GM12878 (cell line): ENCODE measurements around the gene TESMIN. TPM values are rescaled to one million over a fixed set of nuclear protein-coding genes. Genes with fewer than 3 reads are reported as not detected.
A peak's percentile ranks its signal among the peaks of the same experiment; 100 is the strongest.

ENCODE experiments used
- ATAC-seq: fragments of 200-7000 bp; cut with Tn5 transposase; 3 replicates; pipeline ENCODE4 v1.9.1; 2020; ENCODE audit warnings: mild to moderate bottlenecking, moderate library complexity
- BruUV-seq: library from RNA; stranded (reverse); fragments of 400-500 nt; replicated peaks from 2 replicates; lab custom pipeline; 2021; lab: Mats Ljungman, UMichigan
- CTCF ChIA-PET: fragments of 300-600 bp; sonication (Branson Sonifier 250); formaldehyde crosslinking; extraction: SDS; loops from one replicate; lab custom pipeline; 2021; ENCODE audit warnings: inconsistent platforms; lab: Yijun Ruan, JAX
- POLR2A ChIA-PET: fragments of 350-600 bp; formaldehyde crosslinking; extraction: SDS; loops from one replicate; lab custom pipeline; 2021; ENCODE audit warnings: inconsistent platforms; lab: Charles Lee
- RAD21 ChIA-PET: fragments of 300-600 bp; sonication (Branson Sonifier 250); formaldehyde crosslinking; loops from one replicate; lab custom pipeline; 2023; ENCODE audit warnings: antibody characterized with exemption; ENCODE audit not compliant: unreplicated experiment; lab: Charles Lee
- SMC1A ChIA-PET: fragments of 300-600 bp; sonication (Branson Sonifier 250); formaldehyde crosslinking; loops from one replicate; lab custom pipeline; 2023; ENCODE audit not compliant: unreplicated experiment, uncharacterized antibody; lab: Charles Lee
- DNase-seq: peaks from one replicate; pipeline ENCODE4 v3.0.0-alpha.2; 2011; ENCODE audit warnings: low read depth, low spot score
- FAIRE-seq: peaks from 3 replicates; lab custom pipeline; 2011; peaks lifted over from hg19 to GRCh38; lab: Jason Lieb, UNC
- H2AFZ ChIP-seq: 2 replicates; pipeline ENCODE4 v1.6.0; 2011; ENCODE audit warnings: low read depth, low read length, control low read depth; ENCODE audit not compliant: control insufficient read depth
- H3K27ac ChIP-seq: 2 replicates; pipeline ENCODE4 v1.5.1; 2011; ENCODE audit warnings: control low read depth; ENCODE audit not compliant: control insufficient read depth, insufficient read depth
- H3K27me3 ChIP-seq, 2 experiments: replicated peaks in 1 of 2; 2 replicates each; pipeline versions ENCODE4 v1.6.0 to v1.6.1; 2011; ENCODE audit warnings: low read length in 1 of 2; ENCODE audit not compliant: control insufficient read depth in 2 of 2, insufficient read depth in 2 of 2
- H3K36me3 ChIP-seq, 2 experiments: 2 replicates each; pipeline ENCODE4 v1.5.1; 2011; ENCODE audit warnings: low read length in 1 of 2; ENCODE audit not compliant: control insufficient read depth in 2 of 2, insufficient read depth in 2 of 2
- H3K4me1 ChIP-seq: 2 replicates; pipeline ENCODE4 v1.6.1; 2011; ENCODE audit warnings: mild to moderate bottlenecking, low read length, moderate library complexity, mixed read lengths; ENCODE audit not compliant: control insufficient read depth, insufficient read depth
- H3K4me2 ChIP-seq: 2 replicates; pipeline ENCODE4 v1.6.0; 2011; ENCODE audit warnings: control low read depth; ENCODE audit not compliant: control insufficient read depth, insufficient read depth
- H3K4me3 ChIP-seq: fragments of 200-600 bp; sonication (generic); 2 replicates; pipeline ENCODE4 v1.5.1; 2016
- H3K79me2 ChIP-seq: 2 replicates; pipeline ENCODE4 v1.6.0; 2011; ENCODE audit warnings: low read length; ENCODE audit not compliant: control insufficient read depth, insufficient read depth
- H3K9ac ChIP-seq: 2 replicates; pipeline ENCODE4 v1.8.0; 2011; ENCODE audit warnings: low read length, control low read depth, mixed read lengths; ENCODE audit not compliant: control insufficient read depth, insufficient read depth
- H3K9me3 ChIP-seq: replicated peaks from 3 replicates; pipeline ENCODE4 v1.5.1; 2011; ENCODE audit warnings: mild to moderate bottlenecking, low read length; ENCODE audit not compliant: control insufficient read depth, insufficient read depth
- H4K20me1 ChIP-seq: 2 replicates; pipeline ENCODE4 v1.6.0; 2011; ENCODE audit not compliant: control insufficient read depth, insufficient read depth
- BCL3 ChIP-seq: IDR thresholded peaks from 2 replicates; pipeline ENCODE4 v1.6.1; 2011; ENCODE audit warnings: borderline replicate concordance, low read depth, mild to moderate bottlenecking, moderate library complexity, low read length; ENCODE audit not compliant: insufficient read depth, poor library complexity, severe bottlenecking
- CEBPZ ChIP-seq: fragments of 150-350 bp; IDR thresholded peaks from 2 replicates; pipeline ENCODE4 v1.6.1; 2016; ENCODE audit warnings: low read depth, low read length
- HSF1 ChIP-seq: fragments of 150-350 bp; IDR thresholded peaks from 2 replicates; pipeline ENCODE4 v1.6.1; 2014; ENCODE audit warnings: mild to moderate bottlenecking, low read depth, low read length
- KAT2A ChIP-seq: conservative IDR thresholded peaks from 2 replicates; pipeline ENCODE4 v1.6.1; 2011; ENCODE audit warnings: low read depth, low read length; ENCODE audit not compliant: control insufficient read depth
- NFIC ChIP-seq: IDR thresholded peaks from 2 replicates; pipeline ENCODE4 v1.6.1; 2012; ENCODE audit warnings: low read depth, mild to moderate bottlenecking, inconsistent platforms, low read length, moderate library complexity
- POLR2A ChIP-seq: IDR thresholded peaks from 2 replicates; pipeline ENCODE4 v1.6.1; 2011; ENCODE audit warnings: low read depth, mild to moderate bottlenecking, low read length
- SUZ12 ChIP-seq: fragments of 200-600 bp; sonication (generic); IDR thresholded peaks from one replicate; pipeline ENCODE4 v1.6.1; 2018; ENCODE audit warnings: antibody characterized with exemption, mild to moderate bottlenecking; ENCODE audit not compliant: unreplicated experiment
- WGBS: methylation state at CpG from one replicate; pipeline ENCODE4 v1.1.6; 2016; ENCODE audit warnings: low lambda C conversion rate; ENCODE audit not compliant: insufficient replicate concordance, insufficient coverage; ENCODE audit errors: missing lambda C conversion rate; 5-methylcytosine and 5-hydroxymethylcytosine counted together
- in situ Hi-C: fragments of 300-500 bp; cut with MboI; formaldehyde crosslinking; loops from 9 replicates; pipeline ENCODE4 v1.14.3; 2018; ENCODE audit warnings: mixed read lengths
- intact Hi-C: fragments of 100-400 bp; cut with micrococcal nuclease; formaldehyde crosslinking; loops from one replicate; pipeline ENCODE4 v1.14.2; 2022; ENCODE audit not compliant: unreplicated experiment
- polyA plus RNA-seq, 11 experiments: library from polyadenylated mRNA; depleted of rRNA in 4 of 11; unstranded in 6 of 11; stranded (reverse) in 5 of 11; fragments of >200 nt; fragmentation: Nextera tagmentation in 4 of 11; fragmentation: Illumina TruSeq in 1 of 11; extraction: Ambion mirVana in 4 of 11; extraction: Trizol in 1 of 11; gene quantifications; 1 replicate in 1 of 11; 2 replicates in 10 of 11; pipeline versions ENCODE4 v1.2.1 to v1.2.3, GENCODE V29; 2011 to 2016; ENCODE audit warnings: inconsistent platforms in 2 of 11, missing spikeins in 2 of 11, low read depth in 1 of 11
- total RNA-seq, 4 experiments: library from RNA; depleted of rRNA in 3 of 4; stranded (reverse); fragments of >200 nt in 3 of 4; fragmentation: Illumina TruSeq in 1 of 4; extraction: Trizol in 1 of 4; gene quantifications; 2 replicates each; pipeline versions ENCODE4 v1.2.1 to v1.2.3, GENCODE V29; 2013 to 2021

The TESMIN gene
- total and polyA plus RNA-seq, 10 of the 15 experiments (the other 5 are each of a cell fraction or from before 2014, with no cell fraction given): 0.31 to 3.4 (median 1.2) TPM; not detected in 1

- no peaks in the 10 kb centered on the region for H3K79me2 ChIP-seq
- ChIA-PET CTCF (no interaction called here), POLR2A (no interaction called here), SMC1A (no interaction called here), RAD21 (interaction anchor here (0.5 kb wide), 1 partner anchor 934 kb away, joined by 5 read pairs; no protein-coding TSS in a partner anchor)
- H4K20me1 ChIP-seq: no peaks in the 10 kb centered on the region
- TF ChIP-seq SUZ12 (peak; percentile 11), KAT2A (no peak)
- no peaks in the 10 kb centered on the region for H3K27me3 ChIP-seq
- no peak for DNase-seq
- FAIRE-seq: no peak
- intact Hi-C loops: no loop called here
- no peaks in the 10 kb centered on the region for H3K36me3 ChIP-seq
- H3K27ac ChIP-seq: no peak overlapping the region
- no TSS peak for BruUV-seq
- no peak overlapping the region for H3K9ac ChIP-seq
- no peak for ATAC-seq
- 57% methylated on average over 57 of the region's 76 CpGs for WGBS
- no peak overlapping the region for H2AFZ ChIP-seq
- H3K4me3 ChIP-seq: no peak overlapping the region
- in situ Hi-C loops: no loop called here
- no peak overlapping the region for H3K4me2 ChIP-seq
- H3K4me1 ChIP-seq: no peaks in the 10 kb centered on the region
- no peaks in the 10 kb centered on the region for H3K9me3 ChIP-seq
These were observed 921 bp downstream of the TESMIN start for GRCh38 chr11:68750195-68751003.

GRCh38 chr11:68749229-68750123, 1.8 kb downstream of the TESMIN start:
- SMC1A ChIA-PET: no interaction called here
- WGBS: 87% methylated on average over 20 of the region's 20 CpGs
- H4K20me1 ChIP-seq: no peaks in the 10 kb centered on the region
- FAIRE-seq (no peak), ATAC-seq (no peak), DNase-seq (no peak)
- in situ Hi-C loops (no loop called here), intact Hi-C loops (no loop called here)
- CTCF ChIA-PET: no interaction called here
- no peaks in the 10 kb centered on the region for H3K36me3 ChIP-seq
- H2AFZ ChIP-seq: no peak overlapping the region
- H3K27ac ChIP-seq: no peak overlapping the region
- RAD21 ChIA-PET: interaction anchor here (0.9 kb wide), 1 partner anchor 94 kb away, joined by 4 read pairs; no protein-coding TSS in a partner anchor
- BruUV-seq: no TSS peak
- POLR2A ChIA-PET: no interaction called here
- no peak overlapping the region for H3K9ac ChIP-seq
- no peaks in the 10 kb centered on the region for H3K79me2 ChIP-seq
- no peaks in the 10 kb centered on the region for H3K9me3 ChIP-seq
- H3K4me1 ChIP-seq: no peaks in the 10 kb centered on the region
- H3K4me2 ChIP-seq: no peak overlapping the region
- H3K27me3 ChIP-seq: no peaks in the 10 kb centered on the region
- H3K4me3 ChIP-seq: no peak overlapping the region
- TF ChIP-seq HSF1 (no peak), POLR2A (no peak), NFIC (no peak), CEBPZ (no peak), BCL3 (no peak)
